HG03064 (cell line): Measurements from ENCODE around the gene FUBP1.
A peak's percentile ranks its signal among the peaks of the same experiment; 100 is the strongest.
"Not testable (repeated sequence)": the region's sequence is repeated elsewhere in the genome, so short reads cannot be mapped to it uniquely, and the experiment has no call there.

Source experiments
- ATAC-seq: cut with Tn5 transposase; IDR thresholded peaks from one replicate; pipeline ENCODE4 v1.9.1; 2021; ENCODE audit warnings: low read depth; ENCODE audit not compliant: unreplicated experiment

FUBP1 gene, protein sequence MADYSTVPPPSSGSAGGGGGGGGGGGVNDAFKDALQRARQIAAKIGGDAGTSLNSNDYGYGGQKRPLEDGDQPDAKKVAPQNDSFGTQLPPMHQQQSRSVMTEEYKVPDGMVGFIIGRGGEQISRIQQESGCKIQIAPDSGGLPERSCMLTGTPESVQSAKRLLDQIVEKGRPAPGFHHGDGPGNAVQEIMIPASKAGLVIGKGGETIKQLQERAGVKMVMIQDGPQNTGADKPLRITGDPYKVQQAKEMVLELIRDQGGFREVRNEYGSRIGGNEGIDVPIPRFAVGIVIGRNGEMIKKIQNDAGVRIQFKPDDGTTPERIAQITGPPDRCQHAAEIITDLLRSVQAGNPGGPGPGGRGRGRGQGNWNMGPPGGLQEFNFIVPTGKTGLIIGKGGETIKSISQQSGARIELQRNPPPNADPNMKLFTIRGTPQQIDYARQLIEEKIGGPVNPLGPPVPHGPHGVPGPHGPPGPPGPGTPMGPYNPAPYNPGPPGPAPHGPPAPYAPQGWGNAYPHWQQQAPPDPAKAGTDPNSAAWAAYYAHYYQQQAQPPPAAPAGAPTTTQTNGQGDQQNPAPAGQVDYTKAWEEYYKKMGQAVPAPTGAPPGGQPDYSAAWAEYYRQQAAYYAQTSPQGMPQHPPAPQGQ

DNA sequence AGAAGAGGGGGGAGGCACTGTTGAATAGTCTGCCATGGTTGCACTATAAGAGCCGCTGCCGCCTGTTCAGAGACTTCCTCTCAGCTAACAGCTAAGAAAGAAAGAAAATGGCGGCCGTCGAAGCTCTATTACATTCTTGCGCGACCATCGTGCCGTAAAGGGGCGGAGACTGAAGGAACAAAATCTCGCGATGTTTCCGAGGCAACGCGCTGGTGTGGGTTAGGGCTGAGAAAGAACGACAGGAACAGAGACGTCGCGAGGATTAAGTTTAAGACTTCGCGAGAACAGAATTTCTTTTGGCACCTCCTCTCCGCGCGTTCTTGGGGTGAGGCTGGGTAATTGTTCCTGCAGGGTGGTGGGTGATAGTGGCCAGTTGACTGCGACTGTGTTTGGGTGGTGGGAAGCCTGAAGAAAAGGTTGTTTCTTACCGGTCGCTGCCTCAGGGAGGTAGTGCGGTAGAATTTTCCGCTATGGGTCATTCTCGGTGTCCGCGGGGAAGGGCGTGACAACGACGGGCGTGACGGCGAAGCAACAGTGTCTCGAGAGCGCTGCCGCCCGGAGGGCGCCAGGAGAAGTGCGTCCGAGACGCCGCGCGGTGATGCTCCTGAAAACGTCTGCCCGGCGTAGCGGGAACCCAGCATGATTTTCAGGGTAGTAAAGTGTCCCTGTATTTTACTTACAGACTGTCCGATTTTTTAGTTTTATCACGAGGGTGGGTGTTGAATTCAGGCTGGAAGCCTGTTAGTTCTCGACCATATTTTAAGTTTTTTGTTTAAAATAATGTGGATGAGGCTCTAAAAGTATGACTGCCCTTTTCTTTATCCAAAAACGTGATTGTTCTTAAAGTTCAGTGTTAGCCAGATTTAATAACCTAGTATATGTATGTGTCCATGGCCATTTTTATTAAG, at the start of gene FUBP1:
FUBP1 (minus strand) TSS at position 104 of the 908 bp plus-strand sequence; CDS start at position 36, 68 bp downstream.
- ATAC-seq, result peak; percentile 73

DNA sequence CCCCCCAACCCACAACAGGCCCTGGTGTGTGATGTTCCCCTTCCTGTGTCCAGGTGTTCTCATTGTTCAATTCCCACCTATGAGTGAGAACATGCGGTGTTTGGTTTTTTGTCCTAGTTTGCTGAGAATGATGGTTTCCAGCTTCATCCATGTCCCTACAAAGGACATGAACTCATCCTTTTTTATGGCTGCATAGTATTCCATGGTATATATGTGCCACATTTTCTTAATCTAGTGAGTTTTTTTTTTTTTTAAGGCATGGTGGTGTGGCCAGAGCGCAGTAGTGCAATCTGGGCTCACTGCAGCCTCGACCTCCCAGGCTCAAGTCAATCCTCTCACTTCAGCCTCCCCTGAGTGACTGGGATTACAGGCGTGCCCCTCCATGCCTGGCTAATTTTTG, 42.3 kb upstream of the FUBP1 start:
- ATAC-seq, result not testable (repeated sequence)

DNA sequence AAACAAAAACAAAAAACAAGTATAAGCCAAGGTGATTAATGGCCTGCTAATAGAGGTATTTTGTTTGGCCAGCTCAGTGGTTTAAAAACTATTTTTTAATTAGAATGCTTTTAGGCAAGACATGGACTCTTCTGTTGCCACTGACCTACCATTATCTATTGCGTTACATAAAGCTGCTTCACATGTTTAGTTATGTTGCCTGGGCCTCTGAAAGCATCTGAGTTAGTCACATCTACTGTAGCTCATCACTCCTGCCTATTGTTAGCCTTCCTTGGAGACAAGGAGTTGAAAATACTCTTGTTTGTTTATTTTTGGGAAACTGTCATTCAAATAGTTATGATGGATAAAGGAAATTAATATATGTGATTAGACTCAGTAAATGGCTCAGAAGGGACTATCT, 40.2 kb upstream of the FUBP1 start:
- no peak for ATAC-seq

DNA sequence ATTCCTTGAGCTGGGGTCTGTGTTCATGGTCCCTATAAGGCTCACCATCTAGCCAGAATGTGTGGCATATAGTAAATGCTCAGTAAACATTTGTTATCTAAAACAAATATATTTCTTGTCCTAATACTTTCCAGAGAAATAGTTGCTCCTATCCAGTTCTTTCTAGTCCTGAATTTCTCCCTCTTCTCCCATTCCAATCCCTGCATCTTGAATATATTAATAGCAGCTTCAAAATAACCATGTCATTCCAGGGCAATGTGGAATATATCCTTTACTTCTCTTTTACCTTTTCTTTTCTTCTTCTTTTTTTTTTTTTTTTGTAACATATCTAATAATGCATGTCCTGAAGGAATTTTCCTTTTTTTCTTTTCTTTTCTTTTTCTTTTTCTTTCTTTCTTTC, 36.3 kb upstream of the FUBP1 start:
- no peak for ATAC-seq

DNA sequence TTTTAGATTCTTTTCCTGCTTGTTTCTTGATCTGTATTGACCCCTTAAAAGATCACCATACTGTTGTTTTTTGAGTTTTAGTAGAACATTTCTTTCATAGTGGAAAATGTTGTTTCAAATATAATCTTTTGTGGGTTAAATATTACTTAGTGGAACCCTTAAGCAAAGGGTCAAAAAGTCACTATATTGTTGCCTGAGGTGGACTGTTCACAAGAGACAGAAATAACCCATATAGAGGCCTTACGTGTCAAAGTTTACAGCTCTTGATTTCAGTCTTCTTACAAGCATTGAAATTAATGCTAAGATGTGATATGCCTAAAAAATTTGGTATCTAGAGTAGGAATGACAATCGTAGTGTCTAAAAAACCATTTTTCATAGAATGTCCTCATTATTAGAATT, 32.2 kb upstream of the FUBP1 start:
- no peak for ATAC-seq

DNA sequence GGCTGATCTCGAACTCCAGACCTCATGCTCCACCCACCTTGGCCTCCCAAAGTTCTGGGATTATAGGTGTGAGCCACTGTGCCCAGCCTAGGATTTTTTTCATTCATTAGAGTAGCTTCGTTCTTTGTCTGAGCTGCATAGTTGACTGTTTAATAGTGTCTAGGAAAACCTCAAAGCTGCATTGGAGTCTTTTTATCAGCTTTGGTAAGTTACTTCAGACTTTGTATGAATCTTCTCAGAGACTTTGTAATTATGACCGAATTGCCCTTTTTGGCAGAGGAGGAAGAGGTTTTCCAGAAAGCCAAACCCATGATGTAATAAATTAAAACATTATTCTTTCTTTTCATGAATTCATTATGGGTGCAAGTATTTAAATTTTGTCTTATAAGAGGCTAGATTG, 31.0 kb upstream of the FUBP1 start:
- no peak for ATAC-seq

DNA sequence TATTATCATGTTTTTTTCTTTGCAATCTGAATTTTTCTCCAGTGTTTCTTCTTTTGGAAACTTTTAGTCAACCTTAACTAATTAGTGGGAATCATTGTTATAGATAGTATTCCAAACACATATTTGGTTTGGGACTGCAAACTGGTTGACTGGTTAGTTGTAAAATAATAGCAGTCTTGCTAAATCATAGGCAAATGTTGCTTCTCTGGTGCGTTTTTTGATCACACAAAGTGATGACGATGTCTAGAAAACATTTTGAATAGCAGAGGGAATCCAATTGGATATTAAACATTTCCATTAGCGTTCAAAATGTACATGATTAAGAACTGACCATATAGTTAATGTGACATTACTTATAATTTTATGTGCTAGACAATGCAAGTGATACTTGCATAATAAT, 30.4 kb upstream of the FUBP1 start:
- no peak for ATAC-seq

DNA sequence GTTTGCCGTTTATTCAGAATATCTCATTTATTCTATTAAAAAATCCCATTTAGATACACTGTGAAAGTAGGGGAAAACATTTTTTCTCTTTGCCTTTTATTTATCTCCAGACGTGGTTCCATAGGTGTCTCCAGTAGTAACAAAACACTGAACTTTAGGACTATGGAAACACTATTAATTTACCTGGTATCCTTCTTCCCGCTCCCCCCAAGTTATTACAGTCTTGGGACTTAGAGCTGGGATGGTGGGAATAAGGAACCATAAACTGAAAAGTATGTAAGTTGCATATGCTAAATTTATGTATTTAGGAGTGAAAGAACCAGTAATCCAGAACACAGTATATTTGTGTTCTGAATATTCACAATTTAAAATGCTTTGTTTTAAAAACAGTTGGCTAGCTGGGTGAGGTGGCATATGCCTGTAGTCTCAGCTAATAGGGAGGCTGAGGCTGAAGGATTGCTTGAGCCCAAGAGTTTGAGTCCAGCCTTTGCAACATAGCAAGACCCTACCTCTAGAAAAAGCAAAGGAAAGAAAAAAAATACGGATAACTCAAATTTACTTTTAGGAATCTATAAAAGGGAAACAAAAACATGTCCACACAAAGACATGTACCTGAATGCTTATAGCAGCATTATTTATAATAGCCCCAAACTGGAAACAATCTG, 28.9 kb upstream of the FUBP1 start:
- no peak for ATAC-seq

DNA sequence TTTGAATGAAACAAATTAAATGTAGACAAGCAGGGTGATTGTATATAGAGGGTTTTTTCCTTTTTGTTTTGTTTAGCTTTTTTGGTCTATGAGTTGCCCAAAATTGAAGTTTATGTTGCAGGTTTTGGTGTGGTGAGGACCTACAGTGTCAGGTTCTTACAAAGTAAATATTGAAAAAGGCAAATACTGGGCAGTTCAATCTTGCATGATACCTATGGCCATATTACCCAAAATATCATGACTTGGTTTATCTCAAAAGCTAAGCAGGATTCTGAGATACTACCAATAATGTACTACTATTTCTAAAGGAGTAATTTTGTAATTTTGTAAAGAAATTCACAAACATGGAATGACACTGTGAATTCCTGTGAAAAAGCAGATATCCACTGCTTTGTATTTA, 27.6 kb upstream of the FUBP1 start:
- ATAC-seq, result no peak

DNA sequence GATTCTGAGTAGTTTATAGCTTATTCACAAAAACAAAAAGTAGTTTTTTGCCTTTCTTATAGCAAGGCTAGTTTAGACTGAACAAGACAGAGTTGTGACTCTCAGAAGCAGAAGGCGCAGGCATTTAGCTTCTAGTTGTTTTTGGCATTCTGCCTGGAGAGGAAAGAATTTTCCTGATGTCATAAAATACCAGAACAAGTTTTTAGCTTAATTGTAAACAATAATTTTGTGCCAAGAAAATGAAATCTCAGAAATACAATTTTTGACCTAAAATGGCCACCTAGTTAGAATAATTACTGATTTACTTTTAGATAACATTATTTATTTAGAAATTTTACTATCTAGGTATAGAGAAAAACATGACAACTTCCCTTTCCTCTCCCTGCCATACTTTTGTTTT, 26.9 kb upstream of the FUBP1 start:
- no peak for ATAC-seq

DNA sequence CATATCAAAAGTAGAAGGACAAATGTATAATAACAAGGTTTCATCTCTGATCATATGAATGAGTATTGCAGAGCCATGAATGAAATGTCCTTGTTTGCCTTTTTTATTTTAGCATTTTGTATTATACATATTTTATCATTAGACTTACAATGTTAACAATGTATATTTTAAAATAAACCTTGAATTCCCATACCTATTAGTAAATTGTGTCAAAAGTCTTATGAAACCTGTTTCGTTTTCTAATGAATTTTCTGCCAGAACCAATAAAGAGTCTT, 26.5 kb upstream of the FUBP1 start:
- ATAC-seq, result no peak

DNA sequence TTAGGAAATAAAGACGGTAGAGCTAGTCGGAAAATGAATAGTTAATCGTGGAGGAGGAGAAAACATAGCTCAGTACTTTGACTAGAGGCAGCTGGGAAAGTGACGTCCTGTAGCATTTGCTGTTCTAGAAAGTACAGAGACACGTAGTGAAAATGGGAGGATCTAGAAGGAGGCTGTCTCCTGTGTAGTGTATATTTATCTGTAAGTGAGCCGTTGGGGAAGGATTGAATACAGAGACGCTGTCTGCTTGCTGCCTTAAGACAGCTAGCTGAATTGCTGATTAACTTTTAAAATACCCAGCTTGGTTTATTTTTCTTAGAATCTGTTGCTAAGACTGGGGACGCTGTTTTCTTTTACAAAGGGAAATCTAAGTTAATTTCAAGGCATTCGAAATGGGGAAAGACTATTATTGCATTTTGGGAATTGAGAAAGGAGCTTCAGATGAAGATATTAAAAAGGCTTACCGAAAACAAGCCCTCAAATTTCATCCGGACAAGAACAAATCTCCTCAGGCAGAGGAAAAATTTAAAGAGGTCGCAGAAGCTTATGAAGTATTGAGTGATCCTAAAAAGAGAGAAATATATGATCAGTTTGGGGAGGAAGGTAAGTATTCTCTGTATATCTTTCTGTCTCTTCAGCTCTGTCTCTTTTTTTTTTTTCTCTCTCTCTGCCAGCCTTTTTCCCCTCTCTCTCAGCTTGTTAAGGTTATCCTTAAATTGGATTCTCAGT, 26.0 kb upstream of the FUBP1 start, which contains the start of gene DNAJB4:
DNAJB4 (plus strand) TSS at position 221 of the 729 bp plus-strand sequence; CDS start at position 393, 172 bp downstream.
- ATAC-seq, result peak; percentile 98

DNA sequence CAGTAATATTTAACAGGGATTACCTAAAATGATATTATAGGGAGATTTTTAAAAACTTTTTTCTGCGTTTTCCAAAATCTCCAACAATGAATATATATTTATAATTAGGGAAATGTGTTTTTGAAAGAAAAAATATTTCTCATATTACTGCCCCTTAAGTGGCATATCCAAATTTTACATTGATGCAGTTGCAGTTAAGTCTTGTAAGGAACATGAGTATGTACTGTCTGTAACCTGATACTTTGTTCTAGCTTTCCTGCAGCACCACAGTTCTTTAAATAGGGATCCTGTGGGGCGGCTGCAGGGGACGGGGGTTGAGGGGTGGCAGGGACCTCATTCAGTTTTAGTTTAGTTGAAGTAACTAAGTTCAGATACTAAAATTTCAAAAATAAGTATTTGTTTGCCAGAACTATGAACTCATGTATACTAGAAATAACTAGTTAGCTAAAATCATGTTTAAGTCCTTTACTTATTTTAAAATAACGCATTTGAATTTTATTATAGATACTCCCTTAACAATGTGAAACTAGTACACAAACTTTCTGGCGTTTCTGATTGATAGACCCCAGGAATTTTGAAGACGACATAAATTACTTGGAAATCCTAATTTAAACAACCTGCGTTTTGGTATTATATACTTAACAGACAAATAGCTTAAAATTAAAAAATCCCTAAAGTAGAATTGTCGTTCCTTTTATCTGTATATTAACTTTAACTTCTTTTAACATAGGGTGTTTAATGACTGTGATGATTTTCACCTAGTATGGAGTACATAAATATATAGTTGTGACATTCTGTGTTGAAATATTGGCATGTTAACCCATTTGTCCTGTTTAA, 25.2 kb upstream of the FUBP1 start:
- ATAC-seq, result peak; percentile 47

DNA sequence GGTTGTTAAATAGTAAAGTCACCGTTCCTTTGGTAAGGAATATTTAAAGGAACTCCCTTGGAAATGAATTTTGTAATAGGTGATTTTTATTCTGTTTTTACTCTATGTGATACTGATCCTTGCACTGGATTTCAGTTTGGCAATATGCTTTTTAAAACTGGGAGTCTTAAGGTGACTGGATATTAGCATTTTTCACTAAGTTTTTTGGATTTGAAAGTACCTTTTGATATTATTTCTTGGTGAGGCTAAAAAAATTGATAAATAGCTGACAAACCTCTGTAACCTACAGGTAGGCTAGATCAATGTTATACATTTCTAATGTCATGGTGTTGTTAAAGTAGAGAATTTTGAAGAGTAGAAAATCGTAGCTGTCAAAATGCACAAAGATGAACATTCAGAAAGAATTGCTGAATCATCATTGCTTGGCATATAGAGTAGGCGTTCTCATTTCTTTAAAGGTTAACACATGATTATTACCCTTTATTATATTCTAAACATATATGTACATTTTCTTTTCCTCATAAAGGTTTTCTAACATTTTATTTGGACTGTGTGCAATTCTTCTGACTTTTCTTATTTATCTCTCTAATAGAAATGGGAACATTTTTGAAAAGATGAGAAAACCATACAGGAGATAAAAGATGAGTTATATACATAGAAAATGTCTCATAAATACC, 24.3 kb upstream of the FUBP1 start:
- ATAC-seq, result no peak

DNA sequence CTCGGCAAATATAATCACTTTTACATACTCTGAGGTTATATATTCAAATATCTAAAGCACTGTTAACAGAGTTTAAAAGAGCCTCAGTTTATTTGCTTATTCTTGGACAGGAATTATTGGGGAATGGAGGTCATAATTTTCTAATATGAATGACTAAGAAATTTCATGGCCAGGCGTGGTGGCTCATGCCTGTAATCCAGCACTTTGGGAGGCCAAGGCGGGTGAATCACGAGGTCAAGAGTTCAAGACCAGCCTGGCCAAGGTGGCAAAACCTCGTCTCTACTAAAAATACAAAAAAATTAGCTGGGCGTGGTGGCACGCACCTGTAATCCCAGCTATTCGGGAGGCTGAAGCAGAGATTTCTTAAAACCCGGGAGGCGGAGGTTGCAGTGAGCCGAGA, 21.7 kb upstream of the FUBP1 start:
- ATAC-seq, result not testable (repeated sequence)

DNA sequence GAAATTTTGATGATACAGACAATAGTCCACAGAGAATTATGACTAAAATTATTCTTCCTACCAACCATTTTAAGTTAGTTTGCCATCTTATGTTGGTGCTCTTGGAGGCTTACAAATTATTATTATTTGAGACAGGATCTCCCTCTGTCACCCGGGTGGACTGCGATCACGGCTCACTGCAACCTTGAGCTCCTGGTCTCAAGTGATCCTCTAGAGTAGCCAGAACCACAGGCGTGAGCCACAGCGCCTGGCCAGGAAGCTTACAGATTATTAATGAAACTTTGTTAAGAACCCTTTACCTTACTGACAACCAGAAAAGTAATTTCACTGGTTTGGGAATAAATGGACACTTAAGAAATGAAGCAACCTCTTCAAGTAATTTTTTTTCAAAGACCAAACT, 17.9 kb upstream of the FUBP1 start:
- no peak for ATAC-seq

DNA sequence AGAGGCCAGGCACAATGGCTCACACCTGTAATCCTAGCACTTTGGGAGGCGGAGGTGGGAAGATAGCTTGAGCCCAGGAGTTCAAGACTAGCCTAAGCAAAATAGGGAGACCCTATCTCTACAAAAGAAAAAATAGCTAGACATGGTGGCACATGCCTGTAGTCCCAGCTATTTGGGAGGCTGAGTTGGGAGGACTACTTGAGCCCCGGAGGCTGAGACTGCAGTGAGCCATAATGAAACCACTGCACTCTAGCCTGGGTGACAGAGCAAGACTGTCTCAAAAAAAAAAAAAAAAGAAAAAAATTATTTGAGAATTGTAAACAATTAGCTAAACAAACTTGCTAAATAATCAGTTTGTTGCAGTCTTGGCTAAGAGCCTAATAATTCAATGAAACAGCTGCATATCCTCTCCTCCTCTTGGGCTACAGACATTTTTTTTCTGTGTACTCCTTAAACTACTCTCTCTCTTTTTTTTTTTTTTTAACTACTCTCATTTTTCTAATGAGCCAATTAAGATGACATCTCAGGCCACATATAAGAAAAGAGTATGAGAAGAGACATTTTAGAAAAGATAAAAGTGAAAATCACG, 15.3 kb upstream of the FUBP1 start:
- ATAC-seq, result no peak

DNA sequence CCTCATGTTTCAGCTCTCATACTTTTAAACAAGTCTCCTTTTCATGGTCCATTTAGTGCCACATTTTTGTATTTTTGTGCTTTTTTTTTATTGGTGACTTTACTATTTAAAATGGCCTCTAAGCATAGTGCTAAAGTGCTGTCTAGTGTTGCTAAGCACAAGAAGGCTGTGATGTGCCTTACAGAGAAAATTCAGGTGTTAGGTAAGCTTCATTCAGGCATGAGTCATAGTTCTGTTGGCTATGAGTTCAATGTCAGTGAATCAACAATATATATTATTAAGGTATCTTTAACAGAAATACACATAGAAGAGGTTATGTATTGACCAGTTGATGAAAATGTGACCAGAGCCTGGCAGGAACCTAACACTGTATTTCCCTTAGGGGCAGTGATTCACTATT, 12.8 kb upstream of the FUBP1 start:
- ATAC-seq, result no peak
